Stimulated activated CD4-positive, alpha-beta T cell treated with anti-CD3 and anti-CD28 coated beads, Interleukin-2, amount 100 ng/mL, for 24 hours (primary cell): ENCODE results near the gene CFAP206.

Source experiments
- DNase-seq, 2 donors: peaks; one replicate each; pipeline ENCODE4 v3.0.0-alpha.2; 2020

The CFAP206 gene, protein sequence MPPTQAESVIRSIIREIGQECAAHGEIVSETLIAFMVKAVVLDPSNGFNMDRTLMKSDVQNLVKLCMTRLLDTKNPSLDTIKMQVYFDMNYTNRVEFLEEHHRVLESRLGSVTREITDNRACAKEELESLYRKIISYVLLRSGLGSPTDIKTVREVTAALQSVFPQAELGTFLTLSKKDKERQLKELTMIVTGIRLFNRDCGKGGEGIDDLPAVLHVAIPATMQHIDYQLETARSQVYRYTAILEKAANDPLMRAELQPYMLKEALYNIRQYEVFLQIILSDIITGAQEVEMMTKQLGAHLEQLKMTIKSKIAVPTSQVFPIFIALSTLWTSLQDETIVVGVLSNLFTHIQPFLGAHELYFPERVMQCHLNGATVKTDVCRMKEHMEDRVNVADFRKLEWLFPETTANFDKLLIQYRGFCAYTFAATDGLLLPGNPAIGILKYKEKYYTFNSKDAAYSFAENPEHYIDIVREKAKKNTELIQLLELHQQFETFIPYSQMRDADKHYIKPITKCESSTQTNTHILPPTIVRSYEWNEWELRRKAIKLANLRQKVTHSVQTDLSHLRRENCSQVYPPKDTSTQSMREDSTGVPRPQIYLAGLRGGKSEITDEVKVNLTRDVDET

DNA sequence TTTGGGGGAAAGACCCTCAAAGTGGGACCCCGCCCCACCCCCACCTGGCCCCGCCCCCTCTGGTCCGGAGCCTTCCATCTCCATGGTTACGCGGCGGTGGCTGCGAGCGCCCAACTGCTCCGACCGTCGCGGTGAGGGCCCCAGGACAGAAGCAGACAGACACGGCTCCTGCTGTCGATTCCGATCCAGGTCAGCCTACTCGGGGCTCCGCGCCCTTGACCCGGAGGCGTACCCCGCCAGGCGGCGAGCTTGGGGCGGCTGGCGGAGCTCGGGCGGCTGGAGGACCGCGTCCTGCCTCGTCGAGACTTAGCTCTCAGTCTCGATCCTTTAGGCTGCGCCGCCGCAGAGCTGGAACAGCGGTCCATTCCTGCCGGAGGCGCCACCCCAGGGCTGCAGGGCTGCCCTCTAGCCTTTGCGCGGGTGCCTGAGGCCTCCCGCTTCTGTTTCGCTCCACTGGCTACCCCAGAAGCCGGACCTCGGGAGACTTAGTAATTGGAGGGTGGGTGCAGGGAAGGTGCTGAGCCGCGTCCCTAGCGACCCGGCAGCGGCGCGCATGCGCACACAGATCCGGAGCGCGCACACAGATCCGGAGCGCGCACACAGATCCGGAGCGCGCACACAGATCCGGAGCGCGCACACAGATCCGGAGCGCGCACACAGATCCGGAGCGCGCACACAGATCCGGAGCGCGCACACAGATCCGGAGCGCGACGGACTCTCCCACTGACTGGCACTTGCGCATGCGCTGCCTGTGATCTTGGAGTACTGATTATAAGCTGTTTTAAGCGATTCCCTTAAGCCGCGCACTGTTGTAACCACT is at the start of gene CFAP206:
Gene CFAP206 (plus strand): TSS at position 72 of the 820 bp plus-strand sequence. CDS start 1,868 bp downstream, outside the sequence.
- peak; percentile 79 to 81 for DNase-seq

DNA sequence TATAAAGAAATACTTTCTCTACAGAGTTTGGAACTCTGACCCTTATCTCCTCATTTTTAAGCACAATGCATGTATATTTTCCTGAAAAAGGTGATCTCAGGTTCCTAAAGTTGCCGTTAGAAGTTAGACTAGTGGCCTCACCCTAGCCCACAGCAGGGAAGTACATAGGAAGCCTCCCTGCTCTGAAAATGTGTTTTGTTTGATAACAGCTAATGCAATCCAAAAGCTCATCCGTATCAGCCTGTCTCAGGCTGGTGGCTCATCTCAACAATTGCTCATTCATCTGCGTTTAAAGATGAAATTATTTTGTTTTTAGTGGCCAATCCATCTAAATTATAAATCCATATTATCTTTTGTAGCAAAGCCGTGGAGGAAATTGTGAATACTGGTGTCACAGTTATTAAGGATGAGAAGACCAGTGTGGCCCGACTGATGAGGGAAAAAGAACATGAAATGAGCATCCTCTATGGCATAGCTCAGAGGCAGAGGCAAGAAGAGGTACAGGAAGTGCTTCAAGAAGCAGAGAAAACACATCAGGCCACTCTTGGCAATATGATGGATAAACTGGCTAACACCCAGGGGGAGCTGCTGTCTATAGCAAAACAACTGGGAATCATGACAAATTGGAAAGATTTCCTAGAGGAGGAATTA is 43.0 kb upstream of the CFAP206 start:
- DNase-seq, result no peak

DNA sequence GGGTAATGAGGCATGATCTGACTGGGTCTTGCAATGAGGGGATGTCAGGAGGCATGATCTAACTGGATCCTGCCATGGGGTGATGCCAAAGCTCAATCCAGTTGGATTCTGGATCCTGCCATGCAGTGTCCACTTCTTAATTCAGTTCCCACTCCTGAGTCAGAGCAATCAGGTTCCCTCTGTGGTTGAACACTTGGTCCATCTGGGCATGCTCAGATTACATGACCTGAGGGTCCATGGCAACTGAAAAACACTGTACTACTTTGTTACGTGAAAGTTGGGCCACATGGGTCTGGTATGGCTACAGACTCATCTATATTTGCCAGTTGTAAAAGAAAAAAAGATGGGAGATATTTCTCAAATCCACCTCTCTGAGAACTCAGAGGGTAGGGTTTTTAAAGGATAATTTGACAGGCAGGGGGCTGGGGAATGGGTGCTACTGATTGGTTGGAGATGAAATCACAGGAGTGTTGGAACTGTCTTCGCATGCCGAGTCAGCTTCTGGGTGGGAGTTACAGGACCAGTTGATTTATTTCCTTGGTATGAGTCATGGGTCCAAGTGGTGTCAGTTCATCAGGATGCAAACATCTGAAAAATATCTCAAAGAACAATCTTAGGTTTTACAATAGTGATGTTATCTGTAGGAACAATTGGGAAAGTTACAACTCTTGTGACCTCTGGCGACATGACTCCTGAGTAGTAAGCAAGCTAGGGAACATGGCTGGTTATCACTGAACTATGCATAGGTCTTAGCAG is 41.5 kb upstream of the CFAP206 start:
- DNase-seq, result no peak

DNA sequence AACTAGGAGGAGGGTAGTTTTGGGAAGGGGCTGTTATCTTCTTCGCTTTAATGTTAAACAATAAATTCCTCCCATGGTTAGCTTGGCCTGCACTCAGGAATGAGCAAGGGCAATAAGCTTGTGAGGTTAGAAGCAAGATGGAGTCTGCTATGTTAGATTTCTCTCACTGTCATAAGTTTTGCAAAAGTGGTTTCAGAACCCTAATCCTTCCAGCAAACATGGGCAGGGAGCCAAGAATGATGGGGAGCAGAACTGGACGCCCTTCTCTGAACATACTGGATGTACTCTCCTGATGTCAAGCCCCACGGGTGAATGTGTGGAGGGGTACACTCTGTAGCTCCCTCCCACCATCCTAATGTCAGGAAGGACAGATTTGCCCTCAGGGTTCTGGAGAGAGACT is 40.9 kb upstream of the CFAP206 start:
- DNase-seq, result no peak

DNA sequence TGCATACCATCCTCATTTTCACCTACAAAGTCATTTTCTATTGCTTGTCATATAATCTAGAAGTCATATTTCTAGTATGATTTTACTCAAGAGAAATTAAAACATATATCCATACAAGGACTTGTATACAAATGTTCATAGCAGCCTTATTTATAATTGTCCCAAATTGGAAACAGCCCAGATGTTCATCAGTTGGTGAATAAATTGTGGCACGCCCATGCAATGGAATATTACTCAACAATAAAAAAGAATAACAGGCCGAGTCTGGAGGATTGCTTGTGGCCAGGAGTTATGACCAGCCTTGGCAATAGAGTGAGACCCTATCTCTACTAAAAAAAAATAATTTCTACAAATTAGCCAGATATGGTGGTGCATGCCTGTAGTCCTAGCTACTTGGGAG is 34.4 kb upstream of the CFAP206 start:
- DNase-seq, result no peak

DNA sequence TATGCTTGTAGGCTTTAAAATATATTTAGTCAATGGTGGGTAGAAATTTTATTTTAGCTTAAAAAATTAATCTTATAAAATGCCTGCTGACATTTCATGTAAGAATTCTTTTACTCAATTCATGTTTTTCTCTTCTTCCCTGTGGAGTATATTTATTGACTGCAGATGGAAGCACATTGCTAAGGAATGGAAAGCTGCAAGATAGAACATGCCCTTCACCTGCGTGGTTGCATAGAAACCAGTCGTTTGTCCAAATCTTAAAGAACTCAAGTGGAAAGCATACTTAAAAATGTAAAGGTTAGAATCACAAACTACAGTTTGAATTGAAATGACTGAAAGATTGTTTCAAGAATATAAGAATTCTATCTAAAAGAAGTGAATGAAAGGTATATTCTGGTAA is 32.5 kb upstream of the CFAP206 start:
- DNase-seq, result no peak

DNA sequence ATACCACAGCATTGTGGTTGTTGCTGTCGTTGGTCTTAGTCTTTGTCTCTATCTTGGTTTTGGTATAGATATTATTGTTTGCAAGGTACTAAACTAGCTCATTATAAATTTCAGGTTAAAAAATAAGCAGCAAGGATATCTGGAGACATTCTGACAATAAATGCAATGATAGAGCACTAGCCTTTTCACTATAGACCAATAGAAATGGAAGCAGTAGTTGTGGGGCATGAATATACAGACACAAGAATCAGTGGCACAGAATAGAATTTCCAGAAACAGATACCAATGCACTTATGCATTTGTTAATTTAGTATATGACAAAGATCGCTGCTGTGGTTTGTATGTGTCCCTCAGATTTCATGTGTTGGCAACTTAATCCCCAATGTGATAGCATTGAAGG is 31.1 kb upstream of the CFAP206 start:
- DNase-seq, result no peak

DNA sequence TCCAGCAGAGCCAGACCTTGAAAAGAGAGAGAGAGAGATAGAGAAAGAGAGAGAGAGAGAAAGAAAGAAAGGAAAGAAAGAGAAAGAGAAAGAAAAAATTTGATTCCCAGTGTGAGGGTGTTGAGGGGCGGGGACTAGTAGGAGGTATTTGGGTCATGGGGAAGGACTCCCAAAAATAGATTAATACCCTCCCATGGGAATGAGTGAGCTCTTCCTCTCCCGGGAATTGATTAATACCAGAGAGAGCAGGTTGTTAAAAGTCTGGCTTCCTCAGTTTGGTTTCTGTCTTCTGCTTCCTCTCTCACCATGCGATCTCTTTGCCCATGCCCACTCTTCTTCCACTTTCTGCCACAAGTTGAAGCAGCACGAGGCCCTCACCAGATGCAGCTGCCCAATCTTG is 28.8 kb upstream of the CFAP206 start:
- no peak for DNase-seq

DNA sequence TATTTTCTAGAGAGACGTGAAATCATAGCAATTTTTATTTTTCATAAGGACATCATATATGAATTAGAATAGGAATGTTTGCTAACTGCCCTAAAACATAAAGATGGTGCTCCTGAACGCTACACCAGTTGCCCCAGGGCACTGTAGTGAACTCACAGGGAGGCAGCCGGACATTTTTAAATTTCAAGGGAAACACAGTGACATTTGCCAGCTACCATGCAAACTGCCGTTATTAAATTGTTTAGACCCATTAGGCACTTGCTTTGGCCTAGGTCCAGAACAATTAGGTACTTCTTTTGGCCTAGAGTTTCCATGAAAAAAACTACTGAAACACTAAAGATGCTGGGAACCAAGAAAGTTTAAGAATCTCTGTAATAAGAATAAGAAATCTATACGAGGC is 24.9 kb upstream of the CFAP206 start:
- DNase-seq, result no peak

DNA sequence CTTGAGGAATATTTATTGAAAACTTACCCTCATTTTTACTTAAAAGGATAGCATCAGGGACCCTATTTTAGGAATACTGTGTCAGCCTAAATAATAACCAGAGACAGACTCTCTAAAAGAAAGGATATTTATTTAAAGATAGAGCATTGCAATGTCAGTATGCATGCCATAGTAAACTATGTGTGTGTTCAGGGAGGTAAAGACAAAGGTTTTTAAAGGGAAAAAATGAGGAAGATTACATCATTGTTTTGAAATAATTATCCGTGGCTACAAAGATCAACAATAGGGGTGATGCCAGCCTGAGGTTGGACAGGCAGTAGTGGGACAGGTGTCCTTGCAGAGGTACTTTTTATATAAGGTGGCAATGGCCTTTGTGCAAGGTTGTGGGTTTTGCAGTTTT is 23.7 kb upstream of the CFAP206 start:
- DNase-seq, result no peak

DNA sequence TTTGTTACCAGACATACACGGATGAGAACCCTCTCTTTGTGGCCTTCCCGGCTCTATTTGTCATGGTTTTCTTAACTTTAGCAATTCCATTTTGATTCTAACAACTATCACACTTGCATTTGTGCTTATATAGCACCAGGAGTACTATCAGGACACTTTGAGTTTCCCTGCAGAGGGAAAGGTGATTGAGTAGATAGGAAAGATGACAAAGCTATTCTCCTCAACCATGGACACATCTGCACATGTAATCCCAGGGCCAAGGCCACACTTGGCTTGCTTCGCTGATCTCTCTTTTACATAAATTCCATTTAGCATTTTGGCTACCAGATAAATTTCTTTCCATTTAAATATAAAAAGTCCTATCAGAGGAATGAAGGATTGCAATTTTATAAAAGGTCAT is 23.3 kb upstream of the CFAP206 start:
- DNase-seq, result no peak

DNA sequence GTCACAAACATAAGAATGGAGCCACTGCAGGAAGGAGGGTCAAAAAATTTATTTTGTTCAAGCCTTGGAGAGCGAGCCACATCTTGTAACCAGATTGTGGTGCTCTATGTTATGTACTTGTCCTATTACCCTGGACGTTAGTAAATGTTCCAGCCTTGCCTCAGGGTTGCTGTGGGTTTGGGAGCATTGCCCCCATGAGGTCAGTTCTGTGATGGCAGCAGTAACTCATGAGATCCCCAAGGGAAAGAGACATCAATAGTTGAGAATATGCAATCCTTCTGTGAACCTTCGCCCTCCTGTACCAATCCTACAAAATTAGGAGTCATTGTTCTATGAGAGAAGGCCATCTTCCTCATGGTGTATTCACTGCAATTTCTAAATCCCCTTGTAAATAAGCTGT is 16.4 kb upstream of the CFAP206 start:
- no peak for DNase-seq

DNA sequence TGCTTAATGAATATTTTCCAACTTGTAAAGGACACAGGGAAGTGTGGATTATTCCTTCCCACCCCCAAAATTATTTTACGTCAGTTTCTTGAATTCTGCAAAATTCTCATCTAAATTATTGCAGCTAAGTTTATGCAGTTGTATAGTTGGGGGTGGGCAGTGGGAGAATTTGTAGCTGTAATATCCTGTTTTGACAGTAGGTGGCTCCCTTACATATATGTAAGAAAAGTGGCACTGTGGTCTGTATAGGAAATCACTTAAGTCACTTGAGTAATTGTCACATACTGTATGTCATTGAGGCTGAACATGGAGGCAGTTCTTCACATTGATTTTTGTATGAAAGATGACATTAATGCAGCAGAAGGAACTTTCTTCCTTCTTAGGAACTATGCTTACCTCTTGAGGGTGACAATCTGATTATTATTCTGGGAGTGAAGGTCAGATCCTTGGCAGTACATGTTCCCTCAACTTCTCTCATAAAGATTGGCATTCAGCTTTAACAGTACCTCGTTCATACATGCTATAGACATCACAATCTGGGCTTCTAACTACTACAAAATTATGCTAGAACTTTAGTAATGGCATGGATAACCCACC is 14.6 kb upstream of the CFAP206 start:
- DNase-seq, result peak; percentile 18 to 41

DNA sequence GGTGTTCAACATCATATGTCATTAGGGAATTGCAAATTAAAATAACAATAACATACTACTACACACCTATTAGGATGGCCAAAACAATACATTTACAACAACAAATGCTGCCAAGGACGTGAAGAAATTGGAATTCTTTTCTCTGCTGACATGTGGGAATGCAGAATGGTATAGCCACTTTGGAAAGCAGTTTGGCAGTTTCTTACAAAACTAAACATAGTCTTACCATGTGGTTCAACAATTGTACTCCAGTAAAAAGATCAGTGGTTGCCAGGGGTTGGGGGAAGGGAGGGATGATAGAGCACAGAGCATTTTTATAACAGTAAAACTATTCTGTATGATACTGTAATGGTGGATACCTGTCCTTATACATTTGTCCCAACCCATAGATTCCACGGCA is 12.3 kb upstream of the CFAP206 start:
- DNase-seq, result no peak

DNA sequence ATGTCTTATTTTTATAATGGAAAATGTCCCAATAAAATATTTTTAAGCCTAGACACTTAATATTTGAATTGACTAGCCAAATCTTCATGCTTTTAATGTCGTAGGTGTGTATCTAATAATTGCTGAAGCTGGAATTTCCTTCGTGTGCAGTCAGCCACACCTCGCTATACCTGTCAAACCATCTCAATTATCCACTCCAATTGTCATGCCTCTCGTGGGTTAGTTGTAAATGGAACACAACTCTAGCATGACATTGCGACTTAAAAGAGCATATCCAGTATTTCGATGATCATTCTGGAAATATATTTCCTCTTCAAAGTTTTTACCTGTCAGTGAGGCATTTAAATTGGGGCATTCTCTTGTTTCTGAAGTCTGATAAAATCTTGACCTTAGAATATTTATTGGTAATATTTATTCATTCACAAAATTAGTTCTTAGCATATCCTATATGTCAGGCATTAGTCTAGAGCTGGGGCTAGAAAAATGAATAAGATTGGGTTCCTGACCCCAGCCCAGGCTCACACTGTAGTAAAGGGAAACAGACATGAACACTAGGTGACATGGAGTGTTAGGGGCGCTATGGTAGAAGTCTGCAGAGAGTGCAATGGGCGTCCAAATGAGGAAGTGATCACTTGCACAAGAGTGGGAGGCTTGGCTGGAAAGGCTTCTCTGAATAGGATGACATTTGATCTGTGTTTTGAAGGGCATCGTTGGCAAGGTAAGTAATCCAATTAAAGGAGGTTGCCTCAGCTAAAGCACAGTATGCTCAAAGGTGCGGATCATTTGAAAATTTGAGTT is 11.0 kb upstream of the CFAP206 start:
- no peak for DNase-seq

DNA sequence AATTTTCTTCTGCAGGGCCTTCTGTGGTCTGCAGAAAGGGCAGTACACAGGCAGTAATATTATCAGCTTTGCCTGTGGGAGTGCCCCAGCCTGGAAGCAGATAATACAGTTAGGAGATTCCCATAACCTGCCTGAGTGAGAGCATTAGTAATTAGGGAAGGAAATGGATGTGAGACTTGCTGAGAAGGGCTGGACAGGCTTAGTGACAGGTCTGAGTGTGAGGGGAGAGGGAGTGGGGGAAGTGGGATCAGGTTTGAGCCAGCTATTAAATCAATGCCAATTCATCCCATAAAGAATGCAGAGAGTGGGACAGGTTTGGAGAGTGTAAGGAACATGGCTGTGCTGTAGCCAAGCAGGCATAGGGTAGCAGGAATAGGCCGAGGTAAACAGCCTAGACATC is 10.1 kb upstream of the CFAP206 start:
- DNase-seq, result no peak

DNA sequence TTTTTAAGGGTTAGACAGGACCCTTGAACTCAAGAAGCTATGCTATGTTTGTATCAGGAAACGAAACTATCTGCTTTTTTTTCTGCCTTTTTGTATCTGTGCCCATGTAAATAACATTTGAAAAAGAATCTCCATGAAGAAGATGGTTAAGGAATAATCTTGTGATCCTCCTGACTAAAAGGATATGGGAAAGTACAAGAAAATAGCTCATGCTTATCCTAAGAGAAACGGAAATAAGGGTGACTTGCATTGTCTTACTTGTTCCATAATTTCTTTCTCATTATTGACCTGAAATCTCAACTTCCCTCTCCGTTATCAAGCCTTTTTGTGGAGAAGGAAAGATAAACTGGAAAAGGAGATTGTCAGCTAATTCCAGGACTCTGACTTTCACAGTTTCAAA is 5.9 kb upstream of the CFAP206 start:
- DNase-seq, result no peak

DNA sequence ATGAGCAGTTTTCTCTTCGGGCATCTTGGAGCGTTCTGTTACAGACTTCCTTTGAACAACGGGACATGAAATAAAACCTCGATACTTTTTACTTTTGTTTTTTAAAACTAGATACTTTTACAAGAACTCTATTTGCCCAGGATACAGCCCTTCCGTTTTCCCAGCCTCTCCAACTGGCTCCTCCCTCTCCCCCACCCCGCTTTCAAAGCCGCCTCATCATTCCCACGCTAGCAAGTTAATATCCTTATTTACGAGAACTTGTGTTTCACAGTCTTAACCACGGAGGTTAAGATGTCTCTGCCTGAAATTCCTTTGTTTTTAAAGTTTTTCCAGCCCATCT is 241 bp upstream of the CFAP206 start:
- no peak for DNase-seq

DNA sequence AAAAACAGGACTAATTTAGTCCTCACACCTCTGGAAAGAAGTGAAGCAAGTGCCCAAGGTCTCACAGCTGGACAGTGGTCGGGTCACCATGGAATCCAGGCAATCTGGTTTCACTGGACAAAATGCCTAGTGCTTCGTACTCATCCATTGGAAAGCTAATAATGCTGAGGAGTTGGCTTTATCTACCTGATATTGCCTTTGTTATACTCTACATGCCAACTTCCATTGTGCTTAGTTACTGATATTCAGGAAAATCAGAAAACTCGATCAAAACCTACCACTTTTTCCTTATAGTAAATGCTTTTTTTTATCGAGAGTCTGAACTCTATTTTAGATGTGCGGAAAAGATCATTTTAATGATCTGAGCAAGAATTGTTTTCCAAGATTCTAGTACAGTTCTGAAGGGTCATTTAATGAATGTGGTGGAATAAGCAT is 966 bp downstream of the CFAP206 start:
- no peak for DNase-seq

DNA sequence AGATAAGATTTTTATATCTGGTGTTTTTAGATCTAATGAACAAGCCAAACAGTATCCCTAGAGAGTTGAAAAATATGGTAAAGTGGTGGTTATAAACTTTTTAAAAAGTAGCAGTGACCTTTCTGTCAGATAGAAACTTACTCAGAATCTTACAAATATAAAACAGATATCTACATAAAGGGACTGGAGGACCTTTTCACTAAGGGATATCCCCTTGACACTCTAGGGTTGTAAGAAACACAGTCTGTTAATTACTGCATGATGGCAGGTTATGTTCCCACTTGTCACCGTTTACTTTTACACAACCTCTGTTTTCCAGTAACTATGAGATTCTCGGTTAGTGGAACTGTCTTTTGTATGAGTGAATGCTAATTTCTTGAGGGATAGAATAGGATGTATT is 11.5 kb downstream of the CFAP206 start:
- DNase-seq, result no peak

DNA sequence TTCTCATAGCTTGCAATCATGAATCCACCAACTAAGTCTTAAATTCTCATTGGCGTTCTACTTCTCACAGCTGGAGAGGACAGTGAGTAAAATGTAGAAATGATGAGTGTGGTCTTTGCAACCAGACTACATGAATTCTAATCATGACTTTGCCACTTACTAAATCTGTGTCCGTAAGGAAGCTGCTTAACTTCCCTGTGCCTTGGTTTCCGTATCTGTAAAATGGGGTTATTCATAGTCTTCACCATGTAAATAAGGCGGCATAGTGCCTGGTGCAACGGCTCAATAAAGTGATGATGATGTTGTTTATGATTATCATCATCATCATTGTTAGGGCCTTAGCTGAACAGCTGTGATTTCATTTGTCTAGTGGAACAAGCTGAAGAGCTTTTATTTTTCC is 12.6 kb downstream of the CFAP206 start:
- DNase-seq, result no peak
